Uterus (tissue), 2 donors: ENCODE data around the gene POU2F3.

ENCODE experiments used
- CTCF ChIP-seq, 4 experiments: fragments of 200-600 bp in 2 of 4; fragments of 450-650 bp in 2 of 4; sonication (generic) in 2 of 4; IDR thresholded peaks; one replicate each; pipeline ENCODE4 v1.5.1; 2016 to 2019; ENCODE audit warnings: antibody characterized with exemption in 4 of 4, mild to moderate bottlenecking in 2 of 4, moderate library complexity in 1 of 4
- POLR2A ChIP-seq, 2 donors: fragments of 450-650 bp; IDR thresholded peaks; one replicate each; pipeline ENCODE4 v1.6.1; 2016; ENCODE audit warnings: antibody characterized with exemption in 2 of 2, mild to moderate bottlenecking in 1 of 2, moderate library complexity in 1 of 2

- no peak for TF ChIP-seq CTCF (IDR thresholded peaks at IDR 0.05)
- TF ChIP-seq POLR2A (IDR thresholded peaks at IDR 0.05) = no peak
Measured at GRCh38 chr11:120343429-120343828, 103.5 kb downstream of the POU2F3 start.
